Measurements from ENCODE around the gene MYOZ1. TPM values are rescaled to one million over a fixed set of nuclear protein-coding genes. Genes with fewer than 3 reads are reported as not detected.

The MYOZ1 gene
- total and polyA plus RNA-seq, 2 of the 8 experiments (the other 6 are each of a cell fraction or from before 2014, with no cell fraction given): 2.6 to 3.3 TPM

GRCh38 chr10:73593110-73593509, 48.2 kb downstream of the MYOZ1 start:
- no peak for DNase-seq (ENCODE audit: low read depth in 1 of 2, low spot score in 2 of 2)
- no peak overlapping the region for H2BK5ac ChIP-seq (ENCODE audit: low read depth, low read length)
- POLR2A ChIA-PET (ENCODE audit: partially characterized antibody): interaction anchor here (0.5 to 3.2 kb wide), 2 partner anchors 9 to 111 kb away, joined by 3 to 20 read pairs; no protein-coding TSS in a partner anchor
- no peak overlapping the region for H3K18ac ChIP-seq (ENCODE audit: extremely low read depth, low read length)
- H3K27me3 ChIP-seq (replicated peaks in 1 of 4; ENCODE audit: control insufficient read depth in 3 of 4, extremely low read depth in 1 of 4, insufficient read depth in 3 of 4, low read length in 3 of 4): no peaks in the 10 kb centered on the region
- H2BK12ac ChIP-seq (ENCODE audit: low read depth, low read length): no peak overlapping the region; the same call in 1 of the 2 replicates
- TF ChIP-seq CBX5 (IDR thresholded peaks at IDR 0.05; ENCODE audit: low read depth, low read length): no peak
- TF ChIP-seq MAFK (IDR thresholded peaks at IDR 0.05; ENCODE audit: low read depth, low read length): no peak
- FAIRE-seq: no peak
- H3K79me2 ChIP-seq (ENCODE audit: control insufficient read depth in 1 of 2, insufficient read depth in 2 of 2, low read length in 2 of 2): peaks cover 0 to 27% of the 10 kb centered on the region in 2 experiments; a peak in 2 of 4 replicates
- H3K36me3 ChIP-seq (ENCODE audit: control insufficient read depth in 2 of 4, insufficient read depth in 4 of 4, low read length in 3 of 4): no peaks in the 10 kb centered on the region
- H3K4me3 ChIP-seq (ENCODE audit: extremely low read depth in 1 of 4, insufficient read depth in 2 of 4, low read depth in 3 of 4, low read length in 4 of 4): no peak overlapping the region
- H4K5ac ChIP-seq (ENCODE audit: insufficient read length, low read depth, low read length): no peak overlapping the region
- H2AFZ ChIP-seq (ENCODE audit: low read length): no peak overlapping the region
- H2BK15ac ChIP-seq (ENCODE audit: low read length): no peak overlapping the region
- no peak overlapping the region for H2BK20ac ChIP-seq (ENCODE audit: low read length)
- CTCF ChIA-PET (ENCODE audit: partially characterized antibody): interaction anchor here (0.7 kb wide), 1 partner anchor 8 kb away, joined by 3 read pairs; no protein-coding TSS in a partner anchor
- H3K4me2 ChIP-seq (ENCODE audit: insufficient read depth in 1 of 2, low read depth in 2 of 2, low read length in 2 of 2): no peak overlapping the region
- 84% methylated on average over 4 of the region's 4 CpGs; no CpG with 5 or more reads in 1 of the 2 experiments for WGBS, 2 experiments (ENCODE audit: extremely low coverage in 1 of 2, insufficient coverage in 1 of 2, insufficient read length in 1 of 2, insufficient replicate concordance in 2 of 2, low coverage in 1 of 2, low lambda C conversion rate in 2 of 2, missing lambda C conversion rate in 1 of 2)
- no peak overlapping the region for H4K8ac ChIP-seq (ENCODE audit: extremely low read depth, insufficient read depth, low read length)
- H2BK120ac ChIP-seq (replicated peaks; ENCODE audit: low read depth, low read length): no peak overlapping the region
- H3K4me1 ChIP-seq (replicated peaks in 1 of 4; ENCODE audit: control insufficient read depth in 3 of 4, insufficient read depth in 4 of 4, low read length in 3 of 4): peaks cover 0 to 22% (median 4%) of the 10 kb centered on the region in 4 experiments; a peak in 2 of 7 replicates
- H3K14ac ChIP-seq (ENCODE audit: insufficient read length): no peak overlapping the region
- 0 out of 2 replicates have a peak overlapping the region, but pooled peaks have one; percentile 32 for H3K27ac ChIP-seq (ENCODE audit: low read depth, low read length)
- H2AK5ac ChIP-seq (ENCODE audit: low read depth, low read length): no peak overlapping the region
- no peaks in the 10 kb centered on the region for H3K79me1 ChIP-seq (ENCODE audit: low read depth, low read length)
- no peaks in the 10 kb centered on the region for H3K23me2 ChIP-seq (ENCODE audit: low read depth, low read length)
- no peak overlapping the region for H3K4ac ChIP-seq (replicated peaks; ENCODE audit: insufficient read length, low read depth, low read length)
- no peak overlapping the region for H3K9ac ChIP-seq (replicated peaks in 1 of 4; ENCODE audit: extremely low read depth in 1 of 4, low read depth in 3 of 4, low read length in 3 of 4)
- H3K56ac ChIP-seq (replicated peaks; ENCODE audit: insufficient read length, low read depth, low read length): no peak overlapping the region
- H3K23ac ChIP-seq (ENCODE audit: insufficient read length): no peak overlapping the region
- H4K91ac ChIP-seq (replicated peaks; ENCODE audit: insufficient read length, low read length): no peak overlapping the region
- H3K9me3 ChIP-seq (ENCODE audit: insufficient read depth in 2 of 2, low read depth in 1 of 2, low read length in 1 of 2): no peaks in the 10 kb centered on the region
- no peaks in the 10 kb centered on the region for H4K20me1 ChIP-seq (replicated peaks in 1 of 2; ENCODE audit: control insufficient read depth in 1 of 2, insufficient read depth in 2 of 2, low read length in 2 of 2)
